DOHH2 (cell line): ENCODE data around the gene GNAT1.

Experiments used
- H3F3A ChIP-seq: fragments of 200-600 bp; sonication (generic), shearing (Covaris generic); 2 replicates; pipeline ENCODE4 v1.6.0; 2016; ENCODE audit warnings: antibody characterized with exemption, mild to moderate bottlenecking; ENCODE audit not compliant: control insufficient read depth, insufficient read depth
- H3K27ac ChIP-seq: fragments of 200-600 bp; sonication (generic); 2 replicates; pipeline ENCODE4 v1.5.1; 2014; ENCODE audit warnings: low read depth, mild to moderate bottlenecking, low read length, moderate library complexity
- H3K27me3 ChIP-seq: fragments of 200-600 bp; sonication (generic); 2 replicates; pipeline ENCODE4 v1.6.1; 2014; ENCODE audit warnings: mild to moderate bottlenecking, low read length, mixed read lengths; ENCODE audit not compliant: control insufficient read depth
- H3K36me3 ChIP-seq: fragments of 200-600 bp; sonication (generic); 2 replicates; pipeline ENCODE4 v1.6.1; 2014; ENCODE audit warnings: mild to moderate bottlenecking, low read length, moderate library complexity, mixed read lengths; ENCODE audit not compliant: control insufficient read depth
- H3K4me1 ChIP-seq: fragments of 200-600 bp; sonication (generic); 2 replicates; pipeline ENCODE4 v1.6.1; 2014; ENCODE audit warnings: mild to moderate bottlenecking, low read length, mixed read lengths; ENCODE audit not compliant: control insufficient read depth
- H3K4me2 ChIP-seq: fragments of 200-600 bp; sonication (generic); 2 replicates; pipeline ENCODE4 v1.6.0; 2014; ENCODE audit warnings: mild to moderate bottlenecking, low read length, moderate library complexity
- H3K4me3 ChIP-seq: fragments of 200-600 bp; sonication (generic); 2 replicates; pipeline ENCODE4 v1.5.1; 2014; ENCODE audit warnings: mild to moderate bottlenecking, low read length, mixed read lengths
- H3K79me2 ChIP-seq: fragments of 200-600 bp; sonication (generic); 2 replicates; pipeline ENCODE4 v1.6.1; 2014; ENCODE audit warnings: mild to moderate bottlenecking, low read length, mixed read lengths; ENCODE audit not compliant: control insufficient read depth
- H3K9me2 ChIP-seq: fragments of 200-600 bp; sonication (generic); replicated peaks from 2 replicates; pipeline ENCODE4 v1.6.1; 2014; ENCODE audit warnings: mild to moderate bottlenecking, low read length, mixed read lengths; ENCODE audit not compliant: control insufficient read depth
- H3K9me3 ChIP-seq: fragments of 200-600 bp; sonication (generic); 2 replicates; pipeline ENCODE4 v1.6.1; 2014; ENCODE audit warnings: antibody characterized with exemption, low read length, mixed read lengths; ENCODE audit not compliant: control insufficient read depth, insufficient read depth
- H4K20me1 ChIP-seq: fragments of 200-600 bp; sonication (generic); 2 replicates; pipeline ENCODE4 v1.6.0; 2014; ENCODE audit warnings: low read depth, mild to moderate bottlenecking, antibody characterized with exemption, low read length, moderate library complexity; ENCODE audit not compliant: control insufficient read depth, insufficient read depth
- CTCF ChIP-seq: fragments of 200-600 bp; sonication (generic); IDR thresholded peaks from one replicate; pipeline ENCODE4 v1.5.1; 2014; ENCODE audit warnings: antibody characterized with exemption, mild to moderate bottlenecking, low read depth, low read length; ENCODE audit not compliant: poor library complexity, severe bottlenecking
- EZH2phosphoT487 ChIP-seq: fragments of 200-600 bp; sonication (generic); IDR thresholded peaks from 2 replicates; pipeline ENCODE4 v1.6.1; 2017; ENCODE audit warnings: borderline replicate concordance, mild to moderate bottlenecking, antibody characterized with exemption, low read length, moderate library complexity, mixed read lengths

GNAT1 gene

GRCh38 chr3:50196253-50196801 is 4.9 kb downstream of the GNAT1 start:
- no peaks in the 10 kb centered on the region for H3K9me2 ChIP-seq
- no peaks in the 10 kb centered on the region for H3K36me3 ChIP-seq
- H4K20me1 ChIP-seq: no peaks in the 10 kb centered on the region
- no peak overlapping the region for H3K27ac ChIP-seq
- H3K4me1 ChIP-seq: peaks cover 10% of the 10 kb centered on the region
- no peak overlapping the region for H3K4me2 ChIP-seq
- H3F3A ChIP-seq: no peaks in the 10 kb centered on the region
- H3K27me3 ChIP-seq: peaks cover 24% of the 10 kb centered on the region; the same call in 1 of the 2 replicates
- no peak overlapping the region for H3K4me3 ChIP-seq
- TF ChIP-seq CTCF (no peak), EZH2phosphoT487 (no peak)
- no peaks in the 10 kb centered on the region for H3K79me2 ChIP-seq
- H3K9me3 ChIP-seq: no peaks in the 10 kb centered on the region

GRCh38 chr3:50201573-50202315 is 10.3 kb downstream of the GNAT1 start:
- no peak overlapping the region for H3K4me3 ChIP-seq
- no peak for TF ChIP-seq CTCF
- TF ChIP-seq EZH2phosphoT487: no peak
- H3K4me2 ChIP-seq: no peak overlapping the region
- H3K36me3 ChIP-seq: no peaks in the 10 kb centered on the region
- no peaks in the 10 kb centered on the region for H3K9me3 ChIP-seq
- no peaks in the 10 kb centered on the region for H3K79me2 ChIP-seq
- no peaks in the 10 kb centered on the region for H3K9me2 ChIP-seq
- H3K27me3 ChIP-seq: peaks cover 57% of the 10 kb centered on the region
- no peaks in the 10 kb centered on the region for H3F3A ChIP-seq
- H3K27ac ChIP-seq: no peak overlapping the region
- H3K4me1 ChIP-seq: 0 out of 2 replicates have a peak, but pooled peaks cover 3% of the 10 kb centered on the region
- H4K20me1 ChIP-seq: no peaks in the 10 kb centered on the region

- H3K27me3 ChIP-seq: peaks cover 60% of the 10 kb centered on the region
These were observed 11.1 kb downstream of the GNAT1 start for GRCh38 chr3:50202353-50203112.

More at GRCh38 chr3:50202353-50203112, 11.1 kb downstream of the GNAT1 start:
- H3K4me3 ChIP-seq: no peak overlapping the region
- H3K9me3 ChIP-seq: no peaks in the 10 kb centered on the region
- no peak overlapping the region for H3K27ac ChIP-seq
- no peaks in the 10 kb centered on the region for H3K79me2 ChIP-seq
- H3K4me1 ChIP-seq: 0 out of 2 replicates have a peak, but pooled peaks cover 3% of the 10 kb centered on the region
- TF ChIP-seq EZH2phosphoT487 (no peak), CTCF (no peak)
- no peak overlapping the region for H3K4me2 ChIP-seq
- H3K9me2 ChIP-seq: no peaks in the 10 kb centered on the region
- H3F3A ChIP-seq: no peaks in the 10 kb centered on the region
- H3K36me3 ChIP-seq: no peaks in the 10 kb centered on the region
- H4K20me1 ChIP-seq: no peaks in the 10 kb centered on the region
